Psoas muscle (tissue), 8 donors: Measurements from ENCODE around the gene BMP4. TPM values are rescaled to one million over a fixed set of nuclear protein-coding genes. Genes with fewer than 3 reads are reported as not detected.

Source experiments
- ATAC-seq, 4 donors: fragments of 200-7000 bp; cut with Tn5 transposase; one replicate each; pipeline ENCODE4 v1.9.1; 2020; ENCODE audit warnings: moderate library complexity in 3 of 4, mild to moderate bottlenecking in 2 of 4
- DNase-seq, 2 donors: peaks; one replicate each; pipeline ENCODE4 v3.0.0-alpha.2; 2020
- H3K27ac ChIP-seq: fragments of 200-600 bp; one replicate; pipeline ENCODE4 v1.8.0; 2022
- H3K27me3 ChIP-seq, 3 donors: fragments of 200-600 bp in 1 of 3; one replicate each; pipeline versions ENCODE4 v1.6.1 to v1.8.0; 2013 to 2022; ENCODE audit warnings: low read length in 2 of 3, mild to moderate bottlenecking in 2 of 3, moderate library complexity in 1 of 3; ENCODE audit not compliant: insufficient read depth in 3 of 3
- H3K36me3 ChIP-seq, 2 donors: fragments of 200-600 bp in 1 of 2; one replicate each; pipeline versions ENCODE4 v1.6.1 to v1.8.0; 2013 to 2022; ENCODE audit warnings: low read depth in 1 of 2, mild to moderate bottlenecking in 1 of 2, moderate library complexity in 1 of 2; ENCODE audit not compliant: insufficient read depth in 1 of 2
- H3K4me1 ChIP-seq: fragments of 200-600 bp; one replicate; pipeline ENCODE4 v1.8.0; 2022
- H3K4me3 ChIP-seq: fragments of 200-600 bp; one replicate; pipeline ENCODE4 v1.8.0; 2022; ENCODE audit warnings: mild to moderate bottlenecking
- H3K9me3 ChIP-seq: fragments of 200-600 bp; one replicate; pipeline ENCODE4 v1.8.0; 2022
- WGBS, 3 donors: extraction: QIAGEN DNeasy Blood & Tissue Kit; methylation state at CpG; one replicate each; pipeline versions ENCODE4 v1.1.6 to v1.1.7; 2013; 5-methylcytosine and 5-hydroxymethylcytosine counted together
- intact Hi-C, 2 donors: fragments of 100-400 bp; cut with DNase I; formaldehyde crosslinking; loops; one replicate each; pipeline versions ENCODE4 v1.11.0 to v1.14.2; 2022
- polyA plus RNA-seq, 3 donors: library from polyadenylated mRNA; stranded (reverse); fragments of 200-250 nt; gene quantifications; one replicate each; pipeline ENCODE4 v1.2.3, GENCODE V29; 2013
- total RNA-seq, 4 donors: library from RNA; stranded (reverse); fragmentation: NEBNext Ultra II Directional in 2 of 4; extraction: Animal tissue kit (Norgen Biotek cat#: 25700) in 2 of 4; gene quantifications; one replicate each; pipeline versions ENCODE4 v1.2.1 to v1.2.4, GENCODE V29; 2021 to 2023
- TF ChIP-seq, protein P1 (sequence below): fragments of 200-600 bp; IDR thresholded peaks from one replicate; pipeline ENCODE4 v1.8.0; 2022; ENCODE audit warnings: antibody characterized with exemption
- donor health status: healthy with polysubstance abuse.
- donor health status: DM: no; HTN: no; CAD: no; lungs with moderate emphysema.
- donor health status: Bipolar disorder and iron deficiency.
- donor health status: healthy.
- donor health status: DM: yes; HTN: yes; CAD: no.
- donor health status: DM: no; HTN: no; CAD: no.
- donor health status: DM: no; HTN: no; CAD: no.
- donor health status: DM: yes; HTN: yes; CAD: no.

Gene BMP4
- total and polyA plus RNA-seq, 7 donors = 2.4 to 8.6 (median 4.3) TPM

DNA sequence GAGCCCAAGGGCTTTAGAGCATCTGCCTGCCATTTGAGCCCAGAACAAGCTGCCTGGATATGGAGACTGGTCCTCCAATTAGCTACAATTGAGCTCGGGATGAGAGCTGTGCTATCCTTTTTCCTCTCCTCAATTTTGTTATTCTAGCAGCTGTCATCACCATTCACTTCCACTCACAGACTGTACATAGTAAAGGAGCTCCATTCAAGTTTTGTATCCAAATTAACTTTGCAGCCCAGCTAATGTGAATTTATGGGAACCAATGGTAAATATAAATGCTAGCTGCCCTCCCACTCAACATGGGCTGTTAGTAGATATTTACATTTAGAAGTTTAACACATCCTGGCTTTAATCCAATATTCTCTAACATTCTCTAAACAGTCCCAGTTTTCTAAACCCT is 44.6 kb downstream of the BMP4 start:
- Histone ChIP-seq H3K27me3 (no peaks in the 10 kb centered on the region), H3K36me3 (no peaks in the 10 kb centered on the region), H3K9me3 (no peaks in the 10 kb centered on the region), H3K27ac (no peak overlapping the region), H3K4me1 (no peaks in the 10 kb centered on the region), H3K4me3 (no peak overlapping the region)
- intact Hi-C loops = no loop called here
- ATAC-seq (no peak), DNase-seq (no peak)
- TF ChIP-seq, protein P1, sequence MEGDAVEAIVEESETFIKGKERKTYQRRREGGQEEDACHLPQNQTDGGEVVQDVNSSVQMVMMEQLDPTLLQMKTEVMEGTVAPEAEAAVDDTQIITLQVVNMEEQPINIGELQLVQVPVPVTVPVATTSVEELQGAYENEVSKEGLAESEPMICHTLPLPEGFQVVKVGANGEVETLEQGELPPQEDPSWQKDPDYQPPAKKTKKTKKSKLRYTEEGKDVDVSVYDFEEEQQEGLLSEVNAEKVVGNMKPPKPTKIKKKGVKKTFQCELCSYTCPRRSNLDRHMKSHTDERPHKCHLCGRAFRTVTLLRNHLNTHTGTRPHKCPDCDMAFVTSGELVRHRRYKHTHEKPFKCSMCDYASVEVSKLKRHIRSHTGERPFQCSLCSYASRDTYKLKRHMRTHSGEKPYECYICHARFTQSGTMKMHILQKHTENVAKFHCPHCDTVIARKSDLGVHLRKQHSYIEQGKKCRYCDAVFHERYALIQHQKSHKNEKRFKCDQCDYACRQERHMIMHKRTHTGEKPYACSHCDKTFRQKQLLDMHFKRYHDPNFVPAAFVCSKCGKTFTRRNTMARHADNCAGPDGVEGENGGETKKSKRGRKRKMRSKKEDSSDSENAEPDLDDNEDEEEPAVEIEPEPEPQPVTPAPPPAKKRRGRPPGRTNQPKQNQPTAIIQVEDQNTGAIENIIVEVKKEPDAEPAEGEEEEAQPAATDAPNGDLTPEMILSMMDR = no peak
- 14 to 35% (median 25%) methylated on average over 1 of the region's 1 CpG for WGBS, 3 donors

- TF ChIP-seq, protein P1 = no peak
- Histone ChIP-seq H3K4me1 (no peaks in the 10 kb centered on the region), H3K4me3 (no peak overlapping the region), H3K9me3 (peaks cover 4% of the 10 kb centered on the region), H3K36me3 (no peaks in the 10 kb centered on the region), H3K27me3 (no peaks in the 10 kb centered on the region), H3K27ac (no peak overlapping the region)
- ATAC-seq (no peak), DNase-seq (no peak)
- intact Hi-C loops = no loop called here
- 54 to 81% (median 63%) methylated on average over 2 of the region's 2 CpGs for WGBS, 3 donors
These were observed 48.2 kb downstream of the BMP4 start for GRCh38 chr14:53908416-53908815.

DNA sequence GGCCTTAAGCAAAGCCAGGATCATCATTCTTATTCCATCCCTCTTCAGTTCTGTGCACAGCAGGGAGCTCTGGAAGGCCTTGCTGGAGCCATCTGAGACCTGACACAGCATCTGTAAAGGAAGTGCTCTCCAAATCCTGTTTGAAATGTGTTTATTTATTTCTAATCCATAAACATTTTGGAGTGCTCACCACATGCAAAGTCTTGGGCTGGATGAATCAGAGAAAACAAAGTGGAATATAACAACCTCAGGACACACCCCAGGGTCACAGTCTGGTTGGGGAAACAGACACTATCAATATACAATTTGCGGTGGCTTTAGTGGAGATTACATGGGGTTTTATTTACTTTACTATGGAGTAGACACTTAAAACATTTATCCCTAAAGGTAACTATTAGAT is 54.3 kb downstream of the BMP4 start:
- 88 to 91% (median 91%) methylated on average over 1 of the region's 1 CpG for WGBS, 3 donors
- H3K27me3 ChIP-seq = no peaks in the 10 kb centered on the region

GRCh38 chr14:53900499-53900898 is 56.1 kb downstream of the BMP4 start:
- ATAC-seq (peak in 3 of 4 donors; percentile 53 to 84 (median 70)), DNase-seq (peak; percentile 70 to 87)
- no peak overlapping the region for H3K4me3 ChIP-seq
- H3K9me3 ChIP-seq = peaks cover 2% of the 10 kb centered on the region
- intact Hi-C loops = no loop called here
- 9 to 22% (median 14%) methylated on average over 4 of the region's 4 CpGs for WGBS, 3 donors
- no peak overlapping the region for H3K27ac ChIP-seq
- no peaks in the 10 kb centered on the region for H3K36me3 ChIP-seq
- H3K27me3 ChIP-seq = no peaks in the 10 kb centered on the region
- H3K4me1 ChIP-seq = no peaks in the 10 kb centered on the region
- TF ChIP-seq, protein P1 = no peak

More for the DNA sequence above, 54.3 kb downstream of the BMP4 start:
- DNase-seq (no peak), ATAC-seq (no peak)
- H3K36me3 ChIP-seq = no peaks in the 10 kb centered on the region
- TF ChIP-seq, protein P1 = no peak
- H3K9me3 ChIP-seq = peaks cover 4% of the 10 kb centered on the region
- no peak overlapping the region for H3K27ac ChIP-seq
- intact Hi-C loops = no loop called here
- H3K4me3 ChIP-seq = no peak overlapping the region
- H3K4me1 ChIP-seq = no peaks in the 10 kb centered on the region
